Measurements from ENCODE around the gene GABBR2. TPM values are rescaled to one million over a fixed set of nuclear protein-coding genes. Genes with fewer than 3 reads are reported as not detected.
A peak's percentile ranks its signal among the peaks of the same experiment; 100 is the strongest.

Gene GABBR2
- polyA plus RNA-seq, 1 of the 3 experiments (the other 2 are of a cell fraction) = not detected

- H4K20me1 ChIP-seq (ENCODE audit: insufficient read depth) = no peaks in the 10 kb centered on the region
- H2AFZ ChIP-seq (ENCODE audit: low read depth) = no peak overlapping the region
- no peak overlapping the region for H3K9ac ChIP-seq
- H3K4me1 ChIP-seq (ENCODE audit: control insufficient read depth in 1 of 2, insufficient read depth in 2 of 2, low read depth in 1 of 2, low read length in 1 of 2) = no peaks in the 10 kb centered on the region; a peak in 1 of 4 replicates
- H3K36me3 ChIP-seq (replicated peaks in 1 of 2; ENCODE audit: control insufficient read depth in 1 of 2, insufficient read depth in 2 of 2, low read length in 1 of 2) = no peaks in the 10 kb centered on the region
- no peak for DNase-seq
- no peaks in the 10 kb centered on the region for H3K9me3 ChIP-seq
- TF ChIP-seq FOSL2 (IDR thresholded peaks at IDR 0.05; ENCODE audit: borderline replicate concordance, low read depth) (no peak), NFIC (IDR thresholded peaks at IDR 0.05; ENCODE audit: borderline replicate concordance) (peak; percentile 20; the same call in 1 of the 2 replicates), REST (IDR thresholded peaks at IDR 0.05; ENCODE audit: low read depth, low read length) (no peak), PBX3 (IDR thresholded peaks at IDR 0.05) (no peak), NRF1 (IDR thresholded peaks at IDR 0.05; ENCODE audit: low read depth, low read length) (no peak), MEF2A (IDR thresholded peaks at IDR 0.05; ENCODE audit: borderline replicate concordance, low read depth) (no peak), JUND (IDR thresholded peaks at IDR 0.05) (no peak), TCF12 (IDR thresholded peaks at IDR 0.05) (peak; percentile 41), GABPA (IDR thresholded peaks at IDR 0.05; ENCODE audit: low read depth) (no peak)
- H3K27ac ChIP-seq (ENCODE audit: low read depth in 2 of 2, low read length in 1 of 2) = no peak overlapping the region
- no peaks in the 10 kb centered on the region for H3K27me3 ChIP-seq (ENCODE audit: insufficient read depth)
- WGBS (ENCODE audit: low lambda C conversion rate) = 27% methylated on average over 4 of the region's 4 CpGs
- H3K79me2 ChIP-seq (ENCODE audit: insufficient read depth) = no peaks in the 10 kb centered on the region
- CTCF ChIA-PET = interaction anchor here (0.8 kb wide), 1 partner anchor 242 kb away, joined by 3 read pairs; no protein-coding TSS in a partner anchor
- POLR2A ChIA-PET = no interaction called here
- H3K9me2 ChIP-seq = no peaks in the 10 kb centered on the region
- no peak overlapping the region for H3K4me2 ChIP-seq
- H3K4me3 ChIP-seq (ENCODE audit: low read depth in 2 of 2, low read length in 1 of 2) = no peak overlapping the region
- H3F3A ChIP-seq (replicated peaks; ENCODE audit: insufficient read depth) = no peaks in the 10 kb centered on the region
Measured at GRCh38 chr9:98532147-98532546, 176.6 kb downstream of the GABBR2 start.

GRCh38 chr9:98530806-98531386 lies 177.8 kb downstream of the GABBR2 start:
- Histone ChIP-seq H3K79me2 (ENCODE audit: insufficient read depth) (no peaks in the 10 kb centered on the region), H3K27me3 (ENCODE audit: insufficient read depth) (no peaks in the 10 kb centered on the region), H3K36me3 (replicated peaks in 1 of 2; ENCODE audit: control insufficient read depth in 1 of 2, insufficient read depth in 2 of 2, low read length in 1 of 2) (no peaks in the 10 kb centered on the region), H3K4me2 (no peak overlapping the region), H4K20me1 (ENCODE audit: insufficient read depth) (no peaks in the 10 kb centered on the region), H3K9me3 (no peaks in the 10 kb centered on the region), H3K27ac (ENCODE audit: low read depth in 2 of 2, low read length in 1 of 2) (no peak overlapping the region), H3K9me2 (no peaks in the 10 kb centered on the region), H3K9ac (no peak overlapping the region), H3F3A (replicated peaks; ENCODE audit: insufficient read depth) (no peaks in the 10 kb centered on the region), H3K4me1 (ENCODE audit: control insufficient read depth in 1 of 2, insufficient read depth in 2 of 2, low read depth in 1 of 2, low read length in 1 of 2) (no peaks in the 10 kb centered on the region; a peak in 1 of 4 replicates), H2AFZ (ENCODE audit: low read depth) (no peak overlapping the region), H3K4me3 (ENCODE audit: low read depth in 2 of 2, low read length in 1 of 2) (no peak overlapping the region)
- CTCF ChIA-PET = no interaction called here
- POLR2A ChIA-PET = no interaction called here
- TF ChIP-seq TCF12 (IDR thresholded peaks at IDR 0.05) = no peak
- no peak for TF ChIP-seq SIN3A (IDR thresholded peaks at IDR 0.05; ENCODE audit: borderline replicate concordance, low read depth, low read length)
- TF ChIP-seq CHD2 (IDR thresholded peaks at IDR 0.05; ENCODE audit: low read length, partially characterized antibody) = no peak
- no peak for TF ChIP-seq GABPA (IDR thresholded peaks at IDR 0.05; ENCODE audit: low read depth)
- TF ChIP-seq FOXJ3 (CRISPR knock-in tag; IDR thresholded peaks at IDR 0.05) = no peak
- TF ChIP-seq FOXM1 (IDR thresholded peaks at IDR 0.05; ENCODE audit: low read depth) = no peak
- 29% methylated on average over 5 of the region's 6 CpGs for WGBS (ENCODE audit: low lambda C conversion rate)
- DNase-seq = no peak
